LNCAP (cell line): ENCODE results near the gene BRMS1.

Experiments
- TF ChIP-seq, protein P1 (sequence below): fragments of 450-650 bp; IDR thresholded peaks from 2 replicates; pipeline ENCODE4 v1.5.1; 2017; ENCODE audit warnings: mild to moderate bottlenecking

The BRMS1 gene

DNA sequence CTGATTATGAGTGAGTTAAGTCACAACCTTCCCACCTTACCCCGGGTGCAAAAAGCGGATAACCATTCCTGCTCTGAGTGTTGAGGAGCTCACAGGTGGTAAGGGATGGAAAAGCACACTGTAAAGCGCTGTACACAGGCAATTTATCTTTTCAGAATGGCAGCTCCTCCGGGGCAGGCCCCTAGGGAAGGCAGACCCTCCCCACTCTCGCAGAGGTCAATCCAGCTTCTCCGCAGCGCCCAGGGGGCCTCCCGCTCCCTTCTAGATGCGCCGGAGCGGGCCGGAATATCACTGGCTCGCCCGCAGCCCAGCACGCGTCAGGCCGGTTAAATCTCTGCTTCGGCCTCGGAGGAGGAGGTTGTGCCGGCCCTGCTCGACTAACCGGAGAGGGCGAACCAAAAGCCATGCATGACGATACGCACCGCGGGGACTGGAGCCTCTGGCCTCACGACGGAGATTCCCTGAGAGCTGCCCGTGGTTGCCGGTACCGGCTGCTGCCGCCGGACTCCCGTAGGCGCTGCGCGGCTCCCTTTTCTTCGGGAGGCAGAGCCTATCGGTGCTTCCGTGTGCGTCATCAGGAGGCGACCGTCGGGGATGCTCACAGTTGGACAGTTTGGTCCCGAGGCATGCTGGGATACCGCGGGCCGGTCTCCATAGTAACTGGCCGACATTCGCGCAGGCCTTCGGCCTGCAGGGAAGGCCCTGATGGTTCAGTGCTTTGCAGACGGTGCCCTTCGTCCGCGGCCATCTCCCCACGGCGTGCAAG is at the start of gene BRMS1:
Gene BRMS1 (minus strand): TSS at position 555 of the 766 bp plus-strand sequence. CDS start 2,870 bp downstream, outside the sequence.
- TF ChIP-seq, protein P1, sequence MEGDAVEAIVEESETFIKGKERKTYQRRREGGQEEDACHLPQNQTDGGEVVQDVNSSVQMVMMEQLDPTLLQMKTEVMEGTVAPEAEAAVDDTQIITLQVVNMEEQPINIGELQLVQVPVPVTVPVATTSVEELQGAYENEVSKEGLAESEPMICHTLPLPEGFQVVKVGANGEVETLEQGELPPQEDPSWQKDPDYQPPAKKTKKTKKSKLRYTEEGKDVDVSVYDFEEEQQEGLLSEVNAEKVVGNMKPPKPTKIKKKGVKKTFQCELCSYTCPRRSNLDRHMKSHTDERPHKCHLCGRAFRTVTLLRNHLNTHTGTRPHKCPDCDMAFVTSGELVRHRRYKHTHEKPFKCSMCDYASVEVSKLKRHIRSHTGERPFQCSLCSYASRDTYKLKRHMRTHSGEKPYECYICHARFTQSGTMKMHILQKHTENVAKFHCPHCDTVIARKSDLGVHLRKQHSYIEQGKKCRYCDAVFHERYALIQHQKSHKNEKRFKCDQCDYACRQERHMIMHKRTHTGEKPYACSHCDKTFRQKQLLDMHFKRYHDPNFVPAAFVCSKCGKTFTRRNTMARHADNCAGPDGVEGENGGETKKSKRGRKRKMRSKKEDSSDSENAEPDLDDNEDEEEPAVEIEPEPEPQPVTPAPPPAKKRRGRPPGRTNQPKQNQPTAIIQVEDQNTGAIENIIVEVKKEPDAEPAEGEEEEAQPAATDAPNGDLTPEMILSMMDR: no peak

GRCh38 chr11:66393954-66394353 is 49.0 kb upstream of the BRMS1 start:
- TF ChIP-seq, protein P1: no peak

- TF ChIP-seq, protein P1: no peak
These were observed 46.4 kb upstream of the BRMS1 start for GRCh38 chr11:66391322-66391721.

DNA sequence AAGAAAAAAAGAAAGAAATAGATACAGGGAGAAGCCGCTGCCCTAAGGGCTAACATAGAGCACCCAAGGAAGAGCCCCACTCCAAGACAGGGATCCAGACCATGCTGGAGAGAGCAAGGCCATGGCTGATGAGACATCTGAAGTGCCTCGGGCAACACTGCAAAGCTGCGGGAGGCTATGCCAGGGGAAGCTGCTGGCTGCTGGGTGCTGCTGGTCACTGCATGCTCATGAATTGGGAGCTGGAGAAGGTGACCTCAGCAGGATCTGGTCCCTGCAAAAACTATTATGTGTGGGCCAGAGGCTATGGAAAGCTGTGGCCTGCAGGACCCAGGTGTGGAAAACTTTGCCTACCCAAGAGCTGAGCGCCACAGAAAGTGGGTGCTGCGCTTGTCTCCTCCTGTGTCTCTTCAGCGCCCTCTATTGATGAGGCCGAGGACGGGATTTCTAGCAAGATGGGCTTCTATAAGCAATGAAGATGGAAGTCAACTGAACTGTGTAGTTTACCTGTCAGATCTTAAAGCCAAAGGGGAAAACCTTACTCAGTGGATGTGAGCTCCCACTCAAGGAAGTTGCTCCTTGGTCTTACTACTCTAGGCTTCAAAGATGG is 44.0 kb upstream of the BRMS1 start:
- TF ChIP-seq, protein P1: peak; percentile 71

DNA sequence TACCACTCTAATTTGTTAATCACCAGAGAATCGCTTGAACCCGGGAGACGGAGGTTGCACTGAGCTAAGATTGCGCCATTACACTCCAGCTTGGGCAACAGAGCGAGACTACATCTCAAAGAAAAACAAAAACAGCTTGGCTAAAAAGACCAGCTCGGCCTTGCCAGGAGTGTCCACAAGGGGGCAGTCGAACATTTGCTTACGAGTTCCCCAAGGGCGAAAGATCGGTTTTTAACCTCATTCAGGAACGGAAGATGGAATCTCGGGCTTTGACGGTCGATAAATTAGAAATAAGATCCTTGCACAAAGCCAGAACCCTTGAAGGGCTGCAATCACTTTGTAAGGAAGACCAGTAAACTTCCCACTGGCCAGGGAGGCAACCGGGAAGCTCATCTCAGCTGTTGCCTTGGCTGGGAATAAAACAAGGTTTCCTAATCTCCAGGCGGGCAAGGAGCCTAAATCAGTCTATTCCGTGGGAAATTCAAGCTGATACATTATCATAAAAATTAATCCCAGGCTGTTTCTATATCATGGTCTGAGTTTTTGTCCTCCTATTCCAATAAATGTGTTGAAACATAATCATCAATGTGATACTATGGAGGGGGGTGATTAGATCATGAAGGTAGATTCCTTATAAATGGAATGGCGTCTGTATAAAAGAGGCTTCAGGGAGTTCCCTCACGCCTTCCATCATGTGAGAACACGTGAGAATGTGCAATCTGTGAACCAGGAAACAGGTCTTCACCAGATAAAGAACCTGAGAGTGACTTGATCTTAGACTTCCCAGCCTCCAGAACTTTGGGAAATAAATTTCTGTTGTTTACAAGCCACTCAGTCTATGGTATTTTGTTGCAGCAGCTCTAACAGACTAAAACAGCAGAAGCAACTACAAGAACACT is 41.5 kb upstream of the BRMS1 start:
- TF ChIP-seq, protein P1: peak; percentile 92

GRCh38 chr11:66373265-66373664 is 28.4 kb upstream of the BRMS1 start:
- TF ChIP-seq, protein P1: no peak

DNA sequence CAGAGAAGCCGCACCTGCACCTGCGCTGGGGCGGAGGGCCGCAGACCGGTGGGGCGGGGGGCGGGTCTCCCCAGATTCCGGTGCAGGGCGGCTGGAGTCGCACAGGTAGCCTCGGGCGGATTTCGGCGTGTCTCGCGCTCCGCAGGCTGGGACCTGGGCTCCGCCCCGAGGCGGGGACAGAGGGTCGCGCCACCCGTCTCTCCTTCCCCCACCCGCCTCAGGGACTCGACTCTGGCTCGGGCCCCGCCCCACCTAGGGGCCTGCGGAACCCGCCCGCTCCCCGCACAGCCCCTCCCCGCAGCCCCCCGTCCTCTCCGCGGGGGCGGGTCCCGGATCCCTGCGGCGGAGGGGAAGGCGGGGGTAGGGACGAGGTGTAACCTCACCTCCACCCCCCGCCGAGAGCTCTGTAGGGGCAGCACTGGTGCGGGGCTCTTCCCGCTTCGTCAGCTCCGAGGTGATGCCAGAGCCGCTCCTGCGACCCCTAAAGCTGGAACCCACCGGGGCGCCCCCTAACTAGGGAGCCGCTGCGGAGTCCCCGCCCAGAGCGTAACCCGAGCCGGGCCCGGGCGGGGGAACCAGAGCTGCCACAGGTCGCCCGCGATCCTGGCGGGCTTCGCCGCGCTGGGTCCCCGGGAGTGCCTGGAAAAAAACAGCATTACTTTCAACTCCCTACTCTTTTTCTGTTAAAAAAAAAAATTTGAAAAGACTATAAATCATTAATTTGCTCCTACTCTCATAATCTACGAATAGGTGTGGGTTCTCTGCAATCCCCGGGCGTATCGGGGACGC is 26.9 kb upstream of the BRMS1 start, which contains the start of gene SLC29A2:
Gene SLC29A2 (minus strand): TSS at position 134 of the 789 bp plus-strand sequence. CDS start 169 bp downstream, outside the sequence.
- TF ChIP-seq, protein P1: no peak
